GM23338 (cell line): ENCODE data around the gene DLG5. TPM values are rescaled to one million over a fixed set of nuclear protein-coding genes. Genes with fewer than 3 reads are reported as not detected.

Source experiments
- ATAC-seq: fragments of 200-7000 bp; cut with Tn5 transposase; 3 replicates; pipeline ENCODE4 v1.9.1; 2020
- DNase-seq: peaks from one replicate; pipeline ENCODE4 v3.0.0-alpha.2; 2015; ENCODE audit warnings: low spot score
- H2AFZ ChIP-seq: fragments of 200-600 bp; sonication (generic); 2 replicates; pipeline ENCODE4 v1.8.0; 2016; ENCODE audit warnings: antibody characterized with exemption, mild to moderate bottlenecking, moderate library complexity
- H3F3A ChIP-seq: fragments of 200-600 bp; sonication (generic); replicated peaks from 2 replicates; pipeline ENCODE4 v1.8.0; 2017; ENCODE audit warnings: antibody characterized with exemption, mixed run types, low read depth
- H3K27ac ChIP-seq: fragments of 200-600 bp; sonication (generic); 2 replicates; pipeline ENCODE4 v1.6.1; 2016; ENCODE audit warnings: low read depth
- H3K27me3 ChIP-seq: fragments of 200-600 bp; sonication (generic); 2 replicates; pipeline ENCODE4 v1.8.0; 2016; ENCODE audit warnings: mild to moderate bottlenecking, mixed run types, moderate library complexity; ENCODE audit not compliant: insufficient read depth
- H3K36me3 ChIP-seq: fragments of 200-600 bp; sonication (generic); 2 replicates; pipeline ENCODE4 v1.8.0; 2016; ENCODE audit warnings: mild to moderate bottlenecking; ENCODE audit not compliant: insufficient read depth
- H3K4me1 ChIP-seq: fragments of 200-600 bp; sonication (generic); 2 replicates; pipeline ENCODE4 v1.8.0; 2016; ENCODE audit warnings: mild to moderate bottlenecking, moderate library complexity; ENCODE audit not compliant: insufficient read depth
- H3K4me2 ChIP-seq: fragments of 200-600 bp; sonication (generic); 2 replicates; pipeline ENCODE4 v1.7.1; 2017; ENCODE audit warnings: mixed run types
- H3K4me3 ChIP-seq: fragments of 200-600 bp; sonication (generic); 2 replicates; pipeline ENCODE4 v1.6.1; 2016; ENCODE audit warnings: mixed run types
- H3K79me2 ChIP-seq: fragments of 200-600 bp; sonication (generic); replicated peaks from 2 replicates; pipeline ENCODE4 v1.8.0; 2017; ENCODE audit warnings: mild to moderate bottlenecking; ENCODE audit not compliant: insufficient read depth
- H3K9me2 ChIP-seq: fragments of 200-600 bp; sonication (generic); 2 replicates; pipeline ENCODE4 v1.8.0; 2017; ENCODE audit not compliant: insufficient read depth
- H4K20me1 ChIP-seq: fragments of 200-600 bp; sonication (generic); replicated peaks from 2 replicates; pipeline ENCODE4 v1.8.0; 2017; ENCODE audit warnings: mild to moderate bottlenecking; ENCODE audit not compliant: insufficient read depth
- H3K27ac Mint-ChIP-seq: 2 replicates; pipeline ENCODE4 v1.8.0; 2020; ENCODE audit warnings: inconsistent platforms, mild to moderate bottlenecking, moderate library complexity, mixed read lengths
- H3K27me3 Mint-ChIP-seq: 3 replicates; pipeline ENCODE4 v1.8.0; 2022; ENCODE audit warnings: low read depth, mild to moderate bottlenecking, moderate library complexity, mixed read lengths, inconsistent platforms; ENCODE audit not compliant: insufficient read depth, poor library complexity
- H3K36me3 Mint-ChIP-seq: 3 replicates; pipeline ENCODE4 v1.8.0; 2021; ENCODE audit warnings: low read depth, mild to moderate bottlenecking, inconsistent platforms, moderate library complexity, mixed read lengths
- H3K4me1 Mint-ChIP-seq: 3 replicates; pipeline ENCODE4 v1.8.0; 2020; ENCODE audit warnings: mild to moderate bottlenecking, inconsistent platforms, mixed read lengths
- H3K4me3 Mint-ChIP-seq: 3 replicates; pipeline ENCODE4 v1.8.0; 2021; ENCODE audit warnings: moderate library complexity, mild to moderate bottlenecking, inconsistent platforms, mixed read lengths
- H3K9me3 Mint-ChIP-seq: 3 replicates; pipeline ENCODE4 v1.8.0; 2020; ENCODE audit warnings: moderate library complexity, mild to moderate bottlenecking, inconsistent platforms, mixed read lengths
- CREB1 ChIP-seq: fragments of 250-450 bp; sonication (Bioruptor Pico); IDR thresholded peaks from 2 replicates; pipeline ENCODE4 v1.5.0; 2020; ENCODE audit warnings: low read depth, mild to moderate bottlenecking, moderate library complexity
- EZH2 ChIP-seq: fragments of 200-600 bp; sonication (generic); IDR thresholded peaks from one replicate; pipeline ENCODE4 v1.8.0; 2017; ENCODE audit warnings: antibody characterized with exemption, mild to moderate bottlenecking, low read depth; ENCODE audit not compliant: unreplicated experiment
- EZH2phosphoT487 ChIP-seq: fragments of 200-600 bp; sonication (generic); IDR thresholded peaks from one replicate; pipeline ENCODE4 v1.8.1; 2018; ENCODE audit warnings: antibody characterized with exemption; ENCODE audit not compliant: unreplicated experiment
- JUNB ChIP-seq: IDR thresholded peaks from one replicate; pipeline ENCODE4 v1.6.1; 2016; ENCODE audit warnings: antibody characterized with exemption; ENCODE audit not compliant: unreplicated experiment
- NANOG ChIP-seq: IDR thresholded peaks from 2 replicates; pipeline ENCODE4 v1.6.1; 2016; ENCODE audit warnings: antibody characterized with exemption, borderline replicate concordance
- STAT1 ChIP-seq: IDR thresholded peaks from one replicate; pipeline ENCODE4 v1.6.1; 2016; ENCODE audit warnings: antibody characterized with exemption; ENCODE audit not compliant: unreplicated experiment
- ZNF331 ChIP-seq: fragments of 250-450 bp; sonication (Bioruptor Pico); IDR thresholded peaks from 2 replicates; pipeline ENCODE4 v1.5.0; 2020; ENCODE audit warnings: low read depth, mild to moderate bottlenecking, moderate library complexity
- polyA plus RNA-seq: library from polyadenylated mRNA; unstranded; fragments of >200 nt; fragmentation: Nextera tagmentation; extraction: Ambion mirVana; gene quantifications from 2 replicates; pipeline ENCODE4 v1.2.1, GENCODE V29; 2016
- total RNA-seq: library from RNA; depleted of rRNA; stranded (reverse); fragments of >200 nt; shearing (Covaris generic); gene quantifications from 2 replicates; pipeline ENCODE4 v1.2.3, GENCODE V29; 2014
- TF ChIP-seq, protein P1 (sequence below), 2 experiments: fragments of 200-600 bp in 1 of 2; sonication (generic) in 1 of 2; conservative IDR thresholded peaks; 2 replicates each; pipeline versions ENCODE4 v1.5.1 to v1.6.1; 2016 to 2017; ENCODE audit warnings: antibody characterized with exemption in 2 of 2, low read depth in 2 of 2, mild to moderate bottlenecking in 2 of 2, moderate library complexity in 1 of 2
- TF ChIP-seq, protein P2 (sequence below): IDR thresholded peaks from one replicate; pipeline ENCODE4 v1.6.1; 2018; ENCODE audit warnings: antibody characterized with exemption; ENCODE audit not compliant: unreplicated experiment

DLG5 gene
- total and polyA plus RNA-seq, 2 experiments from 2014 or later, result 7.4 to 66.6 TPM

DNA sequence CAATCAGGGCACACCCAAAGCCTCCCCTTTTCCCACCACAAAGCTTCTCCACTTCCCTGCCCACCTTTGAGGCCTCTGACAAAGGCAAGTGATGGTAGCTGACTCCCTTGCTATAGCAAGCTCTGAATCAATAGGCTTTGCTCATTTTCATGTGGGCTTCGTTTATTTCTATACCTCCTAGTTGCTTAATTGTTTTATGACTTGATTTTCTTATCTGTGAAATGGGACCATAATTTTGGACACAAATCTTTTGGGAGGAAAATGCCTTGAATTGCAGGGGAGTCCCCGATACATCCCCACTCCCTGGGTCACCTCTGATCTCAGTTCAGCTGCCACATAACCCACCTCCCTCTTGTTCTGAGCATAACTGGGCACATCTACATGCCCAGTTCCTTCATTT lies 13.7 kb upstream of the DLG5 start:
- Histone ChIP-seq H2AFZ (no peak overlapping the region), H3K4me2 (no peak overlapping the region)
- no peak overlapping the region for H3K27ac Mint-ChIP-seq

DNA sequence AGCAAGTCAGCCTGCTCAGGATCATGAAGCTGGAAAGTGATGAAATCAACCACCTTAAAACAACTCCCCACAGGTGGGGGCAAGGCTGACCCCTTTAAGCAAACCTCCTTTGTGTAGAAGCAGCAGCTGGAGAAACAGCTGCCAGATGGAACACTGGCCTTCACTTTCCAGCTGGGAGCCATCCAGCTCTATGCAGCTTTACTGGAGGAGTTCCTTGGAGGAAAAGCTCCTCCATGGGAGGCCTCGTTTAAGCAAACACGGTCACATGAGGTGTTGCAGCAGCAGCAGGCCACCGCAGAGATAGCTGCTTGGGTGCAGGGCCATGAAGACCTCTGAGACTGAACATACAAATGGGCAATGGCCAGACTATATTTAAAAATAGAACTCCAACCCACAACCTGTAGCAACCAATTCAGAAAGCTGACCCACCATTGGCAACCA lies 13.0 kb upstream of the DLG5 start:
- Histone ChIP-seq H3K36me3 (no peaks in the 10 kb centered on the region; the same call in 1 of the 2 replicates), H3K27me3 (no peaks in the 10 kb centered on the region), H3K27ac (no peak overlapping the region), H3F3A (0 out of 2 replicates have a peak, but pooled peaks cover 4% of the 10 kb centered on the region), H3K4me3 (no peak overlapping the region), H3K4me2 (no peak overlapping the region), H3K4me1 (peaks cover 10% of the 10 kb centered on the region), H2AFZ (peak overlapping the region; percentile 80), H4K20me1 (no peaks in the 10 kb centered on the region), H3K79me2 (no peaks in the 10 kb centered on the region), H3K9me2 (no peaks in the 10 kb centered on the region)
- H3K4me1 Mint-ChIP-seq, result peaks cover 24% of the 10 kb centered on the region
- peaks cover 13% of the 10 kb centered on the region for H3K27me3 Mint-ChIP-seq
- no peak overlapping the region for H3K27ac Mint-ChIP-seq
- H3K36me3 Mint-ChIP-seq, result no peaks in the 10 kb centered on the region; the same call in 2 of the 3 replicates
- DNase-seq (no peak), ATAC-seq (peak; percentile 19; the same call in 1 of the 3 replicates)
- no peak for TF ChIP-seq EZH2phosphoT487
- TF ChIP-seq ZNF331 (CRISPR knock-in tag), result no peak
- no peak for TF ChIP-seq JUNB
- no peak for TF ChIP-seq STAT1
- H3K4me3 Mint-ChIP-seq, result no peak overlapping the region
- no peaks in the 10 kb centered on the region for H3K9me3 Mint-ChIP-seq

More for the DNA sequence above, 13.7 kb upstream of the DLG5 start:
- Histone ChIP-seq H3K79me2 (no peaks in the 10 kb centered on the region), H3K27me3 (no peaks in the 10 kb centered on the region), H3K4me3 (no peak overlapping the region), H3K27ac (no peak overlapping the region), H3K36me3 (no peaks in the 10 kb centered on the region; the same call in 1 of the 2 replicates), H3K9me2 (no peaks in the 10 kb centered on the region), H3K4me1 (peaks cover 10% of the 10 kb centered on the region), H3F3A (0 out of 2 replicates have a peak, but pooled peaks cover 4% of the 10 kb centered on the region), H4K20me1 (no peaks in the 10 kb centered on the region)
- Mint-ChIP-seq H3K27me3 (peaks cover 13% of the 10 kb centered on the region), H3K36me3 (no peaks in the 10 kb centered on the region; the same call in 2 of the 3 replicates), H3K4me1 (peaks cover 24% of the 10 kb centered on the region), H3K9me3 (no peaks in the 10 kb centered on the region), H3K4me3 (no peak overlapping the region)
- TF ChIP-seq NANOG (no peak), EZH2phosphoT487 (no peak), EZH2 (no peak), STAT1 (no peak), JUNB (no peak), CREB1 (no peak)
- TF ChIP-seq, protein P1, sequence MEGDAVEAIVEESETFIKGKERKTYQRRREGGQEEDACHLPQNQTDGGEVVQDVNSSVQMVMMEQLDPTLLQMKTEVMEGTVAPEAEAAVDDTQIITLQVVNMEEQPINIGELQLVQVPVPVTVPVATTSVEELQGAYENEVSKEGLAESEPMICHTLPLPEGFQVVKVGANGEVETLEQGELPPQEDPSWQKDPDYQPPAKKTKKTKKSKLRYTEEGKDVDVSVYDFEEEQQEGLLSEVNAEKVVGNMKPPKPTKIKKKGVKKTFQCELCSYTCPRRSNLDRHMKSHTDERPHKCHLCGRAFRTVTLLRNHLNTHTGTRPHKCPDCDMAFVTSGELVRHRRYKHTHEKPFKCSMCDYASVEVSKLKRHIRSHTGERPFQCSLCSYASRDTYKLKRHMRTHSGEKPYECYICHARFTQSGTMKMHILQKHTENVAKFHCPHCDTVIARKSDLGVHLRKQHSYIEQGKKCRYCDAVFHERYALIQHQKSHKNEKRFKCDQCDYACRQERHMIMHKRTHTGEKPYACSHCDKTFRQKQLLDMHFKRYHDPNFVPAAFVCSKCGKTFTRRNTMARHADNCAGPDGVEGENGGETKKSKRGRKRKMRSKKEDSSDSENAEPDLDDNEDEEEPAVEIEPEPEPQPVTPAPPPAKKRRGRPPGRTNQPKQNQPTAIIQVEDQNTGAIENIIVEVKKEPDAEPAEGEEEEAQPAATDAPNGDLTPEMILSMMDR (conservative IDR thresholded peaks at IDR 0.05; ENCODE audit: low read depth in 2 of 2), result no peak
- TF ChIP-seq, protein P2, sequence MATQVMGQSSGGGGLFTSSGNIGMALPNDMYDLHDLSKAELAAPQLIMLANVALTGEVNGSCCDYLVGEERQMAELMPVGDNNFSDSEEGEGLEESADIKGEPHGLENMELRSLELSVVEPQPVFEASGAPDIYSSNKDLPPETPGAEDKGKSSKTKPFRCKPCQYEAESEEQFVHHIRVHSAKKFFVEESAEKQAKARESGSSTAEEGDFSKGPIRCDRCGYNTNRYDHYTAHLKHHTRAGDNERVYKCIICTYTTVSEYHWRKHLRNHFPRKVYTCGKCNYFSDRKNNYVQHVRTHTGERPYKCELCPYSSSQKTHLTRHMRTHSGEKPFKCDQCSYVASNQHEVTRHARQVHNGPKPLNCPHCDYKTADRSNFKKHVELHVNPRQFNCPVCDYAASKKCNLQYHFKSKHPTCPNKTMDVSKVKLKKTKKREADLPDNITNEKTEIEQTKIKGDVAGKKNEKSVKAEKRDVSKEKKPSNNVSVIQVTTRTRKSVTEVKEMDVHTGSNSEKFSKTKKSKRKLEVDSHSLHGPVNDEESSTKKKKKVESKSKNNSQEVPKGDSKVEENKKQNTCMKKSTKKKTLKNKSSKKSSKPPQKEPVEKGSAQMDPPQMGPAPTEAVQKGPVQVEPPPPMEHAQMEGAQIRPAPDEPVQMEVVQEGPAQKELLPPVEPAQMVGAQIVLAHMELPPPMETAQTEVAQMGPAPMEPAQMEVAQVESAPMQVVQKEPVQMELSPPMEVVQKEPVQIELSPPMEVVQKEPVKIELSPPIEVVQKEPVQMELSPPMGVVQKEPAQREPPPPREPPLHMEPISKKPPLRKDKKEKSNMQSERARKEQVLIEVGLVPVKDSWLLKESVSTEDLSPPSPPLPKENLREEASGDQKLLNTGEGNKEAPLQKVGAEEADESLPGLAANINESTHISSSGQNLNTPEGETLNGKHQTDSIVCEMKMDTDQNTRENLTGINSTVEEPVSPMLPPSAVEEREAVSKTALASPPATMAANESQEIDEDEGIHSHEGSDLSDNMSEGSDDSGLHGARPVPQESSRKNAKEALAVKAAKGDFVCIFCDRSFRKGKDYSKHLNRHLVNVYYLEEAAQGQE, result no peak
- ATAC-seq (no peak), DNase-seq (no peak)
